Measurements from ENCODE around the gene TSR3. TPM values are rescaled to one million over a fixed set of nuclear protein-coding genes. Genes with fewer than 3 reads are reported as not detected.

Gene TSR3
- total and polyA plus RNA-seq, 12 donors, result 41.5 to 83.4 (median 56.0) TPM

GRCh38 chr16:1398351-1398750 lies 46.7 kb upstream of the TSR3 start:
- DNase-seq, result no peak
- no peaks in the 10 kb centered on the region for H3K4me1 ChIP-seq
- H3K4me3 ChIP-seq, result no peak overlapping the region
- no peak for ATAC-seq
- H3K27ac ChIP-seq, result no peak overlapping the region
- intact Hi-C loops (cut with DNase I), result no loop called here
- no peaks in the 10 kb centered on the region for H3K9me3 ChIP-seq
- 95 to 97% methylated on average over 9 of the region's 9 CpGs for WGBS, 2 donors
- TF ChIP-seq CTCF (IDR thresholded peaks at IDR 0.05), result no peak
- peaks cover 0 to 97% (median 37%) of the 10 kb centered on the region in 9 donors for H3K36me3 ChIP-seq
- H3K27me3 ChIP-seq, result no peaks in the 10 kb centered on the region

- 93 to 96% methylated on average over 17 to 21 of the region's 21 CpGs for WGBS, 2 donors
- Histone ChIP-seq H3K4me3 (no peak overlapping the region), H3K27me3 (no peaks in the 10 kb centered on the region), H3K9me3 (no peaks in the 10 kb centered on the region), H3K4me1 (no peaks in the 10 kb centered on the region), H3K36me3 (peaks cover 0 to 97% (median 42%) of the 10 kb centered on the region in 9 donors), H3K27ac (no peak overlapping the region)
- ATAC-seq (no peak), DNase-seq (no peak)
- intact Hi-C loops (cut with DNase I), result no loop called here
- TF ChIP-seq CTCF (IDR thresholded peaks at IDR 0.05), result no peak
These were observed 46.1 kb upstream of the TSR3 start for GRCh38 chr16:1397779-1398178.

- Histone ChIP-seq H3K9me3 (no peaks in the 10 kb centered on the region), H3K36me3 (peaks cover 0 to 96% (median 30%) of the 10 kb centered on the region in 9 donors), H3K4me1 (no peaks in the 10 kb centered on the region), H3K27me3 (no peaks in the 10 kb centered on the region), H3K4me3 (no peak overlapping the region), H3K27ac (no peak overlapping the region)
- intact Hi-C loops (cut with DNase I), result loop anchor here in 1 of 10 donors (2.0 kb wide), 1 partner anchor 361 kb away; no protein-coding TSS in a partner anchor
- no peak for DNase-seq
- 94% methylated on average over 22 of the region's 22 CpGs for WGBS, 2 donors
- no peak for TF ChIP-seq CTCF (IDR thresholded peaks at IDR 0.05)
- ATAC-seq, result no peak
These were observed 43.9 kb upstream of the TSR3 start for GRCh38 chr16:1395444-1396031.

- Histone ChIP-seq H3K4me3 (no peak overlapping the region), H3K4me1 (no peaks in the 10 kb centered on the region), H3K27ac (no peak overlapping the region), H3K36me3 (peaks cover 0 to 96% (median 27%) of the 10 kb centered on the region in 9 donors), H3K9me3 (no peaks in the 10 kb centered on the region), H3K27me3 (no peaks in the 10 kb centered on the region)
- ATAC-seq, result no peak
- no peak for TF ChIP-seq CTCF (IDR thresholded peaks at IDR 0.05)
- no peak for DNase-seq
- intact Hi-C loops (cut with DNase I), result loop anchor here in 1 of 10 donors (2.0 kb wide), 1 partner anchor 360 kb away; no protein-coding TSS in a partner anchor
- 93 to 94% methylated on average over 19 of the region's 19 CpGs for WGBS, 2 donors
These were observed 42.8 kb upstream of the TSR3 start for GRCh38 chr16:1394367-1394951.

Data from heart right ventricle (tissue), 16 donors.